Activated CD4-positive, alpha-beta T cell treated with anti-CD3 and anti-CD28 coated beads, Interleukin-2, amount 10 ng/mL, durations not matched to agents 7 days and 5 days (primary cell): ENCODE measurements around the gene CATSPER3. TPM values are rescaled to one million over a fixed set of nuclear protein-coding genes. Genes with fewer than 3 reads are reported as not detected.

Experiments
- CTCF ChIA-PET: fragments of 350-600 bp; sonication (Branson Sonifier 250); formaldehyde crosslinking; loops from one replicate; lab custom pipeline; 2021; ENCODE audit warnings: antibody characterized with exemption; lab: Charles Lee
- POLR2A ChIA-PET: fragments of 350-600 bp; sonication (Branson Sonifier 250); formaldehyde crosslinking; loops from one replicate; lab custom pipeline; 2021; ENCODE audit warnings: antibody characterized with exemption; lab: Charles Lee
- DNase-seq: peaks from one replicate; pipeline ENCODE4 v3.0.0-alpha.2; 2020
- H3K27ac Mint-ChIP-seq: one replicate; pipeline ENCODE4 v1.8.0; 2021; ENCODE audit warnings: mild to moderate bottlenecking, moderate library complexity, mixed read lengths
- H3K27me3 Mint-ChIP-seq: one replicate; pipeline ENCODE4 v1.8.0; 2021; ENCODE audit warnings: mixed read lengths
- H3K36me3 Mint-ChIP-seq: one replicate; pipeline ENCODE4 v1.8.0; 2021; ENCODE audit warnings: low read depth, mixed read lengths
- H3K4me1 Mint-ChIP-seq: one replicate; pipeline ENCODE4 v1.8.0; 2021; ENCODE audit warnings: mixed read lengths
- H3K4me3 Mint-ChIP-seq: one replicate; pipeline ENCODE4 v1.8.0; 2021; ENCODE audit warnings: mild to moderate bottlenecking, moderate library complexity, mixed read lengths
- H3K9me3 Mint-ChIP-seq: one replicate; pipeline ENCODE4 v1.8.0; 2021; ENCODE audit warnings: mixed read lengths
- total RNA-seq, 2 experiments: library from RNA; stranded (reverse); gene quantifications; one replicate each; pipeline ENCODE4 v1.2.3, GENCODE V29; 2021

CATSPER3 gene
- total RNA-seq, 2 experiments from 2014 or later = 1.2 to 1.4 TPM

GRCh38 chr5:135037519-135038204 lies 70.0 kb downstream of the CATSPER3 start:
- Mint-ChIP-seq H3K27ac (no peak overlapping the region), H3K36me3 (peaks cover 3% of the 10 kb centered on the region), H3K9me3 (no peaks in the 10 kb centered on the region), H3K27me3 (peaks cover 75% of the 10 kb centered on the region), H3K4me3 (no peak overlapping the region), H3K4me1 (peaks cover 10% of the 10 kb centered on the region)
- DNase-seq = no peak
- ChIA-PET CTCF (interaction anchor here (0.6 kb wide), 1 partner anchor 14 kb away, joined by 3 read pairs; no protein-coding TSS in a partner anchor), POLR2A (no interaction called here)

GRCh38 chr5:135038205-135038812 lies 70.6 kb downstream of the CATSPER3 start:
- POLR2A ChIA-PET = no interaction called here
- H3K4me3 Mint-ChIP-seq = no peak overlapping the region
- DNase-seq = no peak
- H3K36me3 Mint-ChIP-seq = peaks cover 2% of the 10 kb centered on the region
- no peaks in the 10 kb centered on the region for H3K9me3 Mint-ChIP-seq
- peaks cover 7% of the 10 kb centered on the region for H3K4me1 Mint-ChIP-seq
- no peak overlapping the region for H3K27ac Mint-ChIP-seq
- CTCF ChIA-PET = interaction anchor here (0.6 kb wide), 1 partner anchor 14 kb away, joined by 3 read pairs; no protein-coding TSS in a partner anchor
- peaks cover 78% of the 10 kb centered on the region for H3K27me3 Mint-ChIP-seq

- ChIA-PET POLR2A (no interaction called here), CTCF (no interaction called here)
- no peak for DNase-seq
- Mint-ChIP-seq H3K36me3 (peaks cover 2% of the 10 kb centered on the region), H3K4me3 (no peak overlapping the region), H3K4me1 (peaks cover 6% of the 10 kb centered on the region), H3K27ac (no peak overlapping the region), H3K9me3 (no peaks in the 10 kb centered on the region), H3K27me3 (peaks cover 81% of the 10 kb centered on the region)
Observed at GRCh38 chr5:135038813-135039270, 71.1 kb downstream of the CATSPER3 start.

- H3K9me3 Mint-ChIP-seq = no peaks in the 10 kb centered on the region
- ChIA-PET CTCF (interaction anchor here (0.6 kb wide), 1 partner anchor 9 kb away, joined by 3 read pairs; no protein-coding TSS in a partner anchor), POLR2A (no interaction called here)
- peaks cover 85% of the 10 kb centered on the region for H3K27me3 Mint-ChIP-seq
- peaks cover 4% of the 10 kb centered on the region for H3K4me1 Mint-ChIP-seq
- no peak overlapping the region for H3K27ac Mint-ChIP-seq
- H3K36me3 Mint-ChIP-seq = peaks cover 2% of the 10 kb centered on the region
- no peak overlapping the region for H3K4me3 Mint-ChIP-seq
- DNase-seq = no peak
Observed at GRCh38 chr5:135039271-135040033, 71.7 kb downstream of the CATSPER3 start.

- no peak overlapping the region for H3K4me3 Mint-ChIP-seq
- H3K27ac Mint-ChIP-seq = no peak overlapping the region
- H3K9me3 Mint-ChIP-seq = no peaks in the 10 kb centered on the region
- DNase-seq = no peak
- ChIA-PET POLR2A (no interaction called here), CTCF (no interaction called here)
- H3K4me1 Mint-ChIP-seq = peaks cover under 1% of the 10 kb centered on the region
- peaks cover 84% of the 10 kb centered on the region for H3K27me3 Mint-ChIP-seq
- H3K36me3 Mint-ChIP-seq = peaks cover 1% of the 10 kb centered on the region
Observed at GRCh38 chr5:135040034-135040332, 72.3 kb downstream of the CATSPER3 start.

- H3K27ac Mint-ChIP-seq = no peak overlapping the region
- no peak for DNase-seq
- peaks cover 83% of the 10 kb centered on the region for H3K27me3 Mint-ChIP-seq
- H3K36me3 Mint-ChIP-seq = no peaks in the 10 kb centered on the region
- H3K4me1 Mint-ChIP-seq = no peaks in the 10 kb centered on the region
- ChIA-PET POLR2A (no interaction called here), CTCF (interaction anchor here (1.5 kb wide), 1 partner anchor 8 kb away, joined by 3 read pairs; no protein-coding TSS in a partner anchor)
- no peaks in the 10 kb centered on the region for H3K9me3 Mint-ChIP-seq
- H3K4me3 Mint-ChIP-seq = no peak overlapping the region
Observed at GRCh38 chr5:135040333-135041144, 72.8 kb downstream of the CATSPER3 start.

GRCh38 chr5:135041145-135041587 lies 73.5 kb downstream of the CATSPER3 start:
- Mint-ChIP-seq H3K27me3 (peaks cover 78% of the 10 kb centered on the region), H3K36me3 (no peaks in the 10 kb centered on the region), H3K4me3 (no peak overlapping the region), H3K4me1 (no peaks in the 10 kb centered on the region), H3K27ac (no peak overlapping the region), H3K9me3 (no peaks in the 10 kb centered on the region)
- CTCF ChIA-PET = interaction anchor here (1.5 kb wide), 1 partner anchor 9 kb away, joined by 3 read pairs; no protein-coding TSS in a partner anchor
- DNase-seq = no peak
- POLR2A ChIA-PET = no interaction called here

- POLR2A ChIA-PET = no interaction called here
Observed at GRCh38 chr5:135041726-135042125, 74.0 kb downstream of the CATSPER3 start.

GRCh38 chr5:135042595-135042994 lies 74.9 kb downstream of the CATSPER3 start:
- H3K27me3 Mint-ChIP-seq = peaks cover 70% of the 10 kb centered on the region
- POLR2A ChIA-PET = interaction anchor here (0.6 kb wide), 1 partner anchor 10 kb away, joined by 3 read pairs; no protein-coding TSS in a partner anchor
- CTCF ChIA-PET = interaction anchor here (1.1 to 1.3 kb wide), 2 partner anchors 14 to 20 kb away, joined by 3 read pairs; no protein-coding TSS in a partner anchor
- H3K4me3 Mint-ChIP-seq = no peak overlapping the region
- no peaks in the 10 kb centered on the region for H3K9me3 Mint-ChIP-seq
- no peaks in the 10 kb centered on the region for H3K36me3 Mint-ChIP-seq
- DNase-seq = no peak
- no peaks in the 10 kb centered on the region for H3K4me1 Mint-ChIP-seq
- H3K27ac Mint-ChIP-seq = no peak overlapping the region

More at GRCh38 chr5:135041726-135042125, 74.0 kb downstream of the CATSPER3 start:
- H3K4me1 Mint-ChIP-seq = no peaks in the 10 kb centered on the region
- no peak for DNase-seq
- H3K9me3 Mint-ChIP-seq = no peaks in the 10 kb centered on the region
- H3K27ac Mint-ChIP-seq = no peak overlapping the region
- no peaks in the 10 kb centered on the region for H3K36me3 Mint-ChIP-seq
- CTCF ChIA-PET = interaction anchor here (1.1 to 1.5 kb wide), 2 partner anchors 9 to 21 kb away, joined by 3 read pairs; no protein-coding TSS in a partner anchor
- no peak overlapping the region for H3K4me3 Mint-ChIP-seq
- peaks cover 75% of the 10 kb centered on the region for H3K27me3 Mint-ChIP-seq

GRCh38 chr5:135045488-135045887 lies 77.8 kb downstream of the CATSPER3 start:
- H3K4me1 Mint-ChIP-seq = no peaks in the 10 kb centered on the region
- H3K27ac Mint-ChIP-seq = no peak overlapping the region
- H3K9me3 Mint-ChIP-seq = no peaks in the 10 kb centered on the region
- DNase-seq = no peak
- H3K36me3 Mint-ChIP-seq = no peaks in the 10 kb centered on the region
- no peak overlapping the region for H3K4me3 Mint-ChIP-seq
- peaks cover 69% of the 10 kb centered on the region for H3K27me3 Mint-ChIP-seq
- ChIA-PET POLR2A (no interaction called here), CTCF (interaction anchor here (1.1 kb wide), 1 partner anchor 10 kb away, joined by 3 read pairs; no protein-coding TSS in a partner anchor)

- Mint-ChIP-seq H3K36me3 (no peaks in the 10 kb centered on the region), H3K9me3 (no peaks in the 10 kb centered on the region), H3K4me1 (no peaks in the 10 kb centered on the region), H3K27ac (no peak overlapping the region), H3K27me3 (peaks cover 68% of the 10 kb centered on the region), H3K4me3 (no peak overlapping the region)
- ChIA-PET CTCF (interaction anchor here (0.5 to 1.2 kb wide), 2 partner anchors 14 to 1020 kb away, joined by 3 read pairs; no protein-coding TSS in a partner anchor), POLR2A (no interaction called here)
- no peak for DNase-seq
Observed at GRCh38 chr5:135046661-135047346, 79.1 kb downstream of the CATSPER3 start.
